Stomach (tissue), 9 donors: ENCODE results near the gene FAXC. TPM values are rescaled to one million over a fixed set of nuclear protein-coding genes. Genes with fewer than 3 reads are reported as not detected.

Experiments
- DNase-seq, 2 donors: peaks; one replicate each; pipeline versions ENCODE4 v3.0.0 to v3.0.0-alpha.2; 2013 to 2019
- H3K27ac ChIP-seq, 5 donors: fragments of 200-600 bp in 4 of 5; sonication (generic) in 4 of 5; one replicate each; pipeline ENCODE4 v1.5.1; 2013 to 2019; ENCODE audit warnings: mild to moderate bottlenecking in 1 of 5, moderate library complexity in 1 of 5
- H3K27me3 ChIP-seq, 3 donors: fragments of 200-600 bp; sonication (generic); one replicate each; pipeline ENCODE4 v1.5.1; 2017 to 2019; ENCODE audit warnings: mixed run types in 1 of 3
- H3K36me3 ChIP-seq, 4 donors: fragments of 200-600 bp; sonication (generic); 1 replicate in 3 of 4; 2 replicates in 1 of 4; pipeline ENCODE4 v1.5.1; 2016 to 2019
- H3K4me1 ChIP-seq, 4 donors: fragments of 200-600 bp; sonication (generic); one replicate each; pipeline ENCODE4 v1.5.1; 2016 to 2019
- H3K4me3 ChIP-seq, 4 donors: fragments of 200-600 bp; sonication (generic) in 3 of 4; one replicate each; pipeline ENCODE4 v1.5.1; 2016 to 2019; ENCODE audit warnings: mild to moderate bottlenecking in 1 of 4
- H3K9me3 ChIP-seq, 4 donors: fragments of 200-600 bp; sonication (generic); one replicate each; pipeline ENCODE4 v1.5.1; 2016 to 2019
- EP300 ChIP-seq: sonication (generic); formaldehyde crosslinking; IDR thresholded peaks from one replicate; pipeline ENCODE4 v1.6.1; 2017; ENCODE audit warnings: antibody characterized with exemption
- POLR2A ChIP-seq, 4 donors: fragments of 450-650 bp; IDR thresholded peaks; one replicate each; pipeline ENCODE4 v1.6.1; 2016; ENCODE audit warnings: antibody characterized with exemption in 4 of 4, control low read depth in 2 of 4, mild to moderate bottlenecking in 1 of 4, moderate library complexity in 1 of 4
- POLR2AphosphoS5 ChIP-seq, 3 donors: sonication (generic); formaldehyde crosslinking; IDR thresholded peaks; one replicate each; pipeline ENCODE4 v1.6.1; 2016; ENCODE audit warnings: antibody characterized with exemption in 3 of 3
- WGBS, 5 donors: extraction: QIAGEN DNeasy Blood & Tissue Kit in 3 of 5; methylation state at CpG; one replicate each; pipeline versions ENCODE4 v1.1.5 to v1.1.7; 2013 to 2018; 5-methylcytosine and 5-hydroxymethylcytosine counted together
- intact Hi-C: fragments of 100-400 bp; cut with DNase I; formaldehyde crosslinking; loops from one replicate; pipeline ENCODE4 v1.15.1; 2023; ENCODE audit warnings: low total_unique reads
- polyA plus RNA-seq, 3 donors: library from polyadenylated mRNA; stranded (reverse); fragments of 200-250 nt; gene quantifications; one replicate each; pipeline ENCODE4 v1.2.3, GENCODE V29; 2013
- total RNA-seq, 5 donors: library from RNA; depleted of rRNA; stranded (reverse); fragments of >200 nt; gene quantifications; one replicate each; pipeline versions ENCODE4 v1.1.0 to v1.2.3, GENCODE V29; 2014 to 2016
- TF ChIP-seq, protein P1 (sequence below), 7 experiments: fragments of 450-650 bp in 4 of 7; fragments of 200-600 bp in 3 of 7; sonication (generic) in 3 of 7; IDR thresholded peaks; one replicate each; pipeline ENCODE4 v1.5.1; 2016 to 2019; ENCODE audit warnings: antibody characterized with exemption in 7 of 7, control low read depth in 2 of 7, mild to moderate bottlenecking in 1 of 7
- donor health status: healthy with polysubstance abuse.
- donor health status: Bipolar disorder and iron deficiency.
- donor health status: healthy.

The FAXC gene
- total and polyA plus RNA-seq, 8 donors: 2.2 to 186 (median 7.7) TPM; not detected in 1

DNA sequence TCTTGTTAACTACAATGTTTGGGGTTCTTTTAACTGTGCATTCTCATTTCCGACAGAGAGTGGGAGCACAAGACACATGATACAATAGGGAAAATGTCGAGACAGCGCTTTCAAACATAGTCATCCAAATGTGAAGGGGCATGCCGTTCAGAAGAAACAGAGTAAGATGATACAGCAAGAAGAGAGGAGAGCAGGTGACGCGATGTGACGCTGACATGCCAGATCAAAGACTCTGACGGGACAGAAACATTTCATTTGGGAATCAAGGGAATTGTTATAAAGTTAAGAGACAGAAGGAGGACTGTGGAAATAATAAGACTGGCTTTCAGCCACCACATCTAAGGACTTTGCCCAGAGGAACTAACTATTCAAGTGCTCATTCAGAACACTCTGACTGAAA is 117.4 kb downstream of the FAXC start:
- DNase-seq: no peak
- no peaks in the 10 kb centered on the region for H3K36me3 ChIP-seq
- intact Hi-C loops: no loop called here
- no peak overlapping the region for H3K4me3 ChIP-seq
- H3K27ac ChIP-seq: no peak overlapping the region
- H3K27me3 ChIP-seq: peaks cover 0 to 15% (median 7%) of the 10 kb centered on the region in 3 donors
- WGBS, 5 donors: 76 to 82% (median 81%) methylated on average over 8 of the region's 8 CpGs
- TF ChIP-seq, protein P1, sequence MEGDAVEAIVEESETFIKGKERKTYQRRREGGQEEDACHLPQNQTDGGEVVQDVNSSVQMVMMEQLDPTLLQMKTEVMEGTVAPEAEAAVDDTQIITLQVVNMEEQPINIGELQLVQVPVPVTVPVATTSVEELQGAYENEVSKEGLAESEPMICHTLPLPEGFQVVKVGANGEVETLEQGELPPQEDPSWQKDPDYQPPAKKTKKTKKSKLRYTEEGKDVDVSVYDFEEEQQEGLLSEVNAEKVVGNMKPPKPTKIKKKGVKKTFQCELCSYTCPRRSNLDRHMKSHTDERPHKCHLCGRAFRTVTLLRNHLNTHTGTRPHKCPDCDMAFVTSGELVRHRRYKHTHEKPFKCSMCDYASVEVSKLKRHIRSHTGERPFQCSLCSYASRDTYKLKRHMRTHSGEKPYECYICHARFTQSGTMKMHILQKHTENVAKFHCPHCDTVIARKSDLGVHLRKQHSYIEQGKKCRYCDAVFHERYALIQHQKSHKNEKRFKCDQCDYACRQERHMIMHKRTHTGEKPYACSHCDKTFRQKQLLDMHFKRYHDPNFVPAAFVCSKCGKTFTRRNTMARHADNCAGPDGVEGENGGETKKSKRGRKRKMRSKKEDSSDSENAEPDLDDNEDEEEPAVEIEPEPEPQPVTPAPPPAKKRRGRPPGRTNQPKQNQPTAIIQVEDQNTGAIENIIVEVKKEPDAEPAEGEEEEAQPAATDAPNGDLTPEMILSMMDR (IDR thresholded peaks at IDR 0.05): no peak
- TF ChIP-seq EP300 (no peak), POLR2AphosphoS5 (IDR thresholded peaks at IDR 0.05) (no peak), POLR2A (IDR thresholded peaks at IDR 0.05) (no peak)
- no peaks in the 10 kb centered on the region for H3K9me3 ChIP-seq
- no peaks in the 10 kb centered on the region for H3K4me1 ChIP-seq

DNA sequence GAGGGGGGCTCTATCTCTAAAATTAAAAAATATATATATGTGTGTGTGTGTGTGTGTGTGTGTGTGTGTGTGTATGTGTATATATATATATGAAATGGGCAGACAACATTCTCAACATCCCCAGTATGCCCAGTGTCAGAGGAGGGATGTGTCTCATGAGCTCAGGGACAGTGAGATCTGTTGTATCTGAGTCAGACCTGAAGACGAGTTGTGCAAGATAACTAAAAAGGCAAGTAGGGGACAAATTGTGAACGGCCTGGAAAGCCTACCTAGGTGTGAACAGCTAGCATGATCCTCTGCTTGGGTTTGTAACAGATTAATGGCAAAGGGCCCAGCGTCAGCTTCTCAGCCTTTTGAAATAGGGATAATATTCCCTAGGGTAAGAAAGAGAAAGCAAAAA is 124.3 kb downstream of the FAXC start:
- Histone ChIP-seq H3K9me3 (no peaks in the 10 kb centered on the region), H3K27me3 (no peaks in the 10 kb centered on the region), H3K4me3 (no peak overlapping the region), H3K27ac (no peak overlapping the region), H3K36me3 (no peaks in the 10 kb centered on the region), H3K4me1 (no peaks in the 10 kb centered on the region)
- intact Hi-C loops: no loop called here
- TF ChIP-seq, protein P1 (IDR thresholded peaks at IDR 0.05): no peak
- no peak for TF ChIP-seq POLR2AphosphoS5 (IDR thresholded peaks at IDR 0.05)
- no peak for TF ChIP-seq EP300
- WGBS, 5 donors: 67 to 75% (median 71%) methylated on average over 3 of the region's 3 CpGs
- no peak for DNase-seq

Other genes with a start within 250 kb of the FAXC start
- gene COQ3, start 44.5 kb upstream of the FAXC start, total RNA-seq: 1 to 10 TPM in 2 of 5 donors, under 1 TPM in 1, not detected in 2; 0.58 to 4.4 (median 4.0) TPM
- 10 to 100 TPM in 2 of 3 donors, 1 to 10 TPM in 1; 8.6 to 11.4 (median 10.5) TPM for gene COQ3, start 44.5 kb upstream of the FAXC start, polyA plus RNA-seq
- 100 to 1,000 TPM in 4 of 5 donors, 10 to 100 TPM in 1; 84.3 to 320 (median 197) TPM for gene PNISR, start 75.6 kb upstream of the FAXC start, total RNA-seq
- 10 to 100 TPM; 16.9 to 37.9 (median 24.1) TPM for gene PNISR, start 75.6 kb upstream of the FAXC start, polyA plus RNA-seq
- 100 to 1,000 TPM in 1 of 5 donors, 10 to 100 TPM in 3, 1 to 10 TPM in 1; 9.4 to 235 (median 31.3) TPM for gene USP45, start 165.7 kb upstream of the FAXC start, total RNA-seq
- 1 to 10 TPM; 2.6 to 5.3 (median 3.1) TPM for gene USP45, start 165.7 kb upstream of the FAXC start, polyA plus RNA-seq
- gene CCNC, start 219.0 kb upstream of the FAXC start, total RNA-seq: 100 to 1,000 TPM in 1 of 5 donors, 10 to 100 TPM in 3, 1 to 10 TPM in 1; 1.2 to 158 (median 55.4) TPM
- gene CCNC, start 219.0 kb upstream of the FAXC start, polyA plus RNA-seq: 10 to 100 TPM; 30.6 to 68.6 (median 50.2) TPM